Endodermal cell (in vitro differentiated cells): ENCODE data around the gene SCFD2. TPM values are rescaled to one million over a fixed set of nuclear protein-coding genes. Genes with fewer than 3 reads are reported as not detected.

Experiments used
- DNase-seq: peaks from one replicate; pipeline ENCODE4 v3.0.0-alpha.2; 2017
- H3K27ac ChIP-seq: 2 replicates; pipeline ENCODE4 v1.5.1; 2013; ENCODE audit warnings: mild to moderate bottlenecking, low read depth, low read length, moderate library complexity
- H3K27me3 ChIP-seq: 2 replicates; pipeline ENCODE4 v1.6.1; 2013; ENCODE audit warnings: mild to moderate bottlenecking, low read length, moderate library complexity; ENCODE audit not compliant: insufficient read depth, control insufficient read depth, poor library complexity, severe bottlenecking
- H3K36me3 ChIP-seq: 2 replicates; pipeline ENCODE4 v1.7.0; 2013; ENCODE audit warnings: mild to moderate bottlenecking, low read length, moderate library complexity; ENCODE audit not compliant: control insufficient read depth, insufficient read depth
- H3K4me1 ChIP-seq: one replicate; pipeline ENCODE4 v1.7.0; 2013; ENCODE audit warnings: low read length; ENCODE audit not compliant: control insufficient read depth, insufficient read depth
- H3K4me3 ChIP-seq: 2 replicates; pipeline ENCODE4 v1.5.1; 2013; ENCODE audit warnings: mild to moderate bottlenecking, low read length, moderate library complexity
- H3K9ac ChIP-seq: 2 replicates; pipeline ENCODE4 v1.6.1; 2013; ENCODE audit warnings: mild to moderate bottlenecking, low read length, moderate library complexity; ENCODE audit not compliant: poor library complexity, severe bottlenecking; ENCODE audit errors: extremely low read depth
- H3K9me3 ChIP-seq: 2 replicates; pipeline ENCODE4 v1.6.1; 2013; ENCODE audit warnings: mild to moderate bottlenecking, low read length, moderate library complexity; ENCODE audit not compliant: control insufficient read depth
- H3K27ac Mint-ChIP-seq: 2 replicates; pipeline ENCODE4 v1.8.0; 2020; ENCODE audit warnings: mixed read lengths
- H3K27me3 Mint-ChIP-seq: 2 replicates; pipeline ENCODE4 v1.8.0; 2021; ENCODE audit warnings: mild to moderate bottlenecking, mixed read lengths; ENCODE audit not compliant: insufficient read depth
- H3K36me3 Mint-ChIP-seq: 2 replicates; pipeline ENCODE4 v1.8.0; 2020; ENCODE audit warnings: low read depth, mixed read lengths
- H3K4me1 Mint-ChIP-seq: 2 replicates; pipeline ENCODE4 v1.8.0; 2020; ENCODE audit warnings: mixed read lengths
- H3K4me3 Mint-ChIP-seq: 2 replicates; pipeline ENCODE4 v1.8.0; 2020; ENCODE audit warnings: mild to moderate bottlenecking, moderate library complexity, mixed read lengths
- H3K9me3 Mint-ChIP-seq: 2 replicates; pipeline ENCODE4 v1.8.0; 2020; ENCODE audit warnings: mild to moderate bottlenecking, mixed read lengths
- CTCF ChIP-seq: fragments of 200-600 bp; sonication (generic); conservative IDR thresholded peaks from 2 replicates; pipeline ENCODE4 v1.5.0; 2021; ENCODE audit warnings: antibody characterized with exemption, mild to moderate bottlenecking
- WGBS, 2 experiments: methylation state at CpG; one replicate each; pipeline versions ENCODE4 v1.1.5 to v1.1.7; 2013; ENCODE audit warnings: missing lambda C conversion rate in 2 of 2, mixed read lengths in 1 of 2; ENCODE audit not compliant: insufficient coverage in 1 of 2, insufficient read length in 1 of 2; 5-methylcytosine and 5-hydroxymethylcytosine counted together
- total RNA-seq, 2 donors: library from RNA; stranded (reverse); fragmentation: NEBNext Ultra II Directional in 1 of 2; extraction: Animal tissue kit (Norgen Biotek cat#: 25700) in 1 of 2; gene quantifications; 2 replicates in 1 of 2; 3 replicates in 1 of 2; pipeline ENCODE4 v1.2.1, GENCODE V29; 2021

Gene SCFD2
- total RNA-seq, 2 donors from 2014 or later: 5.7 to 6.5 TPM

GRCh38 chr4:53196882-53197771, 168.7 kb downstream of the SCFD2 start:
- no peaks in the 10 kb centered on the region for H3K36me3 Mint-ChIP-seq
- no peaks in the 10 kb centered on the region for H3K27me3 Mint-ChIP-seq
- TF ChIP-seq CTCF: peak; percentile 88
- Histone ChIP-seq H3K27ac (no peak overlapping the region), H3K36me3 (no peaks in the 10 kb centered on the region), H3K9ac (no peak overlapping the region), H3K27me3 (no peaks in the 10 kb centered on the region), H3K9me3 (no peaks in the 10 kb centered on the region), H3K4me1 (no peaks in the 10 kb centered on the region), H3K4me3 (no peak overlapping the region)
- H3K4me3 Mint-ChIP-seq: no peak overlapping the region
- H3K4me1 Mint-ChIP-seq: no peaks in the 10 kb centered on the region
- no peak for DNase-seq
- no peak overlapping the region for H3K27ac Mint-ChIP-seq
- 88 to 100% methylated on average over 1 to 4 of the region's 4 CpGs for WGBS, 2 experiments
- no peaks in the 10 kb centered on the region for H3K9me3 Mint-ChIP-seq

DNA sequence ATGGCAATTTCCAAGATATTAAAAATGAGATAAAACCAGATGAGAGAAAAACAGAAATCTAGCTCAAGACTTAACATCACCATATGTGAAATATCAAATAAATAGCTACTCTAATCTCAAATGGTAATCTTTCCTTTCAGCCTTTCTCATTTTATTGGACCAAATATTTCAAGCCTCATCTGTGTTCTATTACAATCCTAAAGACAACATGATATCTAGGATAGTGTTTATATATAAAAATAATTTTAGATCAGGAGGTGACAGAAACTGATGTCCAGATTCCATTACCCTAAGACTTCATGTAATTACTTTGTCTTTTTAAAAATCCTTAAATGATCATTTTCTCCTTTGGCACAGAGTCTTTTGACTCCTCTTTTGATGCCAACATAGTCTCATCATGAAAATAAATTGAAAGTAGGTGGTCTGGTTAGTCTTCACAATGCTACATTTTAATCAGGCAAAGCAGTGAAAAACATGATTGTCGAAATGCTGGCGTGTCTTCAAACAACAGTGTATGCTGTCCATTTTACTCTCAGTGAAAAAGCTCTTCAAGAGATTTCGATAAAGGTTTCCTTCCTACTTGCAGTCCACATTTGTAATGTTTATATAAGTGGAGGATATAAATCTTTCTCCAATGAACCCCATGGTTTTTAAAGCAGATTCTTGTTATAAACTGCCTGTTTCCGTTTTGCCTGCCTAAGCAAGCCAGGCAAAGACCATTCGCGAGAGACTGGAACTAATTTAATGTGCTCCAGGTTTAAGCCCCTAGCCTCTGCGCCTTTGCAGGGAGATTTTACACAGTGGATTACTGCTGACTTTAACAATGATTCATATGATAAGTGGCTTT, 169.8 kb downstream of the SCFD2 start:
- no peak for DNase-seq
- H3K36me3 Mint-ChIP-seq: no peaks in the 10 kb centered on the region
- Histone ChIP-seq H3K9me3 (no peaks in the 10 kb centered on the region), H3K4me3 (no peak overlapping the region), H3K36me3 (no peaks in the 10 kb centered on the region), H3K4me1 (no peaks in the 10 kb centered on the region), H3K9ac (no peak overlapping the region), H3K27ac (no peak overlapping the region), H3K27me3 (no peaks in the 10 kb centered on the region)
- H3K27ac Mint-ChIP-seq: no peak overlapping the region
- H3K4me3 Mint-ChIP-seq: no peak overlapping the region
- no peak for TF ChIP-seq CTCF
- H3K9me3 Mint-ChIP-seq: no peaks in the 10 kb centered on the region
- WGBS, 2 experiments: 84 to 93% methylated on average over 6 to 7 of the region's 7 CpGs
- no peaks in the 10 kb centered on the region for H3K27me3 Mint-ChIP-seq
- H3K4me1 Mint-ChIP-seq: no peaks in the 10 kb centered on the region

- no peaks in the 10 kb centered on the region for H3K9me3 ChIP-seq
- Mint-ChIP-seq H3K27me3 (no peaks in the 10 kb centered on the region), H3K4me3 (no peak overlapping the region), H3K4me1 (no peaks in the 10 kb centered on the region), H3K27ac (no peak overlapping the region), H3K36me3 (no peaks in the 10 kb centered on the region), H3K9me3 (no peaks in the 10 kb centered on the region)
- H3K4me1 ChIP-seq: no peaks in the 10 kb centered on the region
- no peak for DNase-seq
- no peak overlapping the region for H3K4me3 ChIP-seq
- TF ChIP-seq CTCF: no peak
- no peak overlapping the region for H3K27ac ChIP-seq
- H3K36me3 ChIP-seq: no peaks in the 10 kb centered on the region
- 90 to 94% methylated on average over 3 to 5 of the region's 5 CpGs for WGBS, 2 experiments
- no peak overlapping the region for H3K9ac ChIP-seq
- no peaks in the 10 kb centered on the region for H3K27me3 ChIP-seq
Measured at GRCh38 chr4:53194727-53195126, 171.1 kb downstream of the SCFD2 start.
